ENCODE results near the gene ATP13A1.

ATP13A1 gene

GRCh38 chr19:19626516-19627472, 36.7 kb downstream of the ATP13A1 start:
- TF ChIP-seq CTCF (IDR thresholded peaks at IDR 0.05; ENCODE audit: extremely low read depth, missing control alignments), result no peak
- DNase-seq (ENCODE audit: low spot score), result no peak

GRCh38 chr19:19624032-19624570, 39.4 kb downstream of the ATP13A1 start:
- no peak for DNase-seq (ENCODE audit: low spot score)
- TF ChIP-seq CTCF (IDR thresholded peaks at IDR 0.05; ENCODE audit: extremely low read depth, missing control alignments), result no peak

- no peak for TF ChIP-seq CTCF (IDR thresholded peaks at IDR 0.05; ENCODE audit: extremely low read depth, missing control alignments)
- DNase-seq (ENCODE audit: low spot score), result no peak
Measured at GRCh38 chr19:19623383-19623782, 40.1 kb downstream of the ATP13A1 start.

- no peak for DNase-seq (ENCODE audit: low spot score)
- TF ChIP-seq CTCF (IDR thresholded peaks at IDR 0.05; ENCODE audit: extremely low read depth, missing control alignments), result no peak
Measured at GRCh38 chr19:19619849-19620210, 43.6 kb downstream of the ATP13A1 start.

GRCh38 chr19:19619181-19619848, 44.2 kb downstream of the ATP13A1 start:
- no peak for DNase-seq (ENCODE audit: low spot score)
- no peak for TF ChIP-seq CTCF (IDR thresholded peaks at IDR 0.05; ENCODE audit: extremely low read depth, missing control alignments)

- no peak for TF ChIP-seq CTCF (IDR thresholded peaks at IDR 0.05; ENCODE audit: extremely low read depth, missing control alignments)
- peak; percentile 99 for DNase-seq (ENCODE audit: low spot score)
Measured at GRCh38 chr19:19618219-19619051, 45.0 kb downstream of the ATP13A1 start, which contains the start of gene PBX4. PBX4 (minus strand) TSS chr19:19618687; CDS start chr19:19618629, 58 bp downstream.
